Measurements from ENCODE around the gene POU2AF2.

POU2AF2 gene

GRCh38 chr11:111298413-111299100 lies 53.0 kb downstream of the POU2AF2 start, which contains the start of gene POU2AF3 (continued):
- TF ChIP-seq, protein P1, sequence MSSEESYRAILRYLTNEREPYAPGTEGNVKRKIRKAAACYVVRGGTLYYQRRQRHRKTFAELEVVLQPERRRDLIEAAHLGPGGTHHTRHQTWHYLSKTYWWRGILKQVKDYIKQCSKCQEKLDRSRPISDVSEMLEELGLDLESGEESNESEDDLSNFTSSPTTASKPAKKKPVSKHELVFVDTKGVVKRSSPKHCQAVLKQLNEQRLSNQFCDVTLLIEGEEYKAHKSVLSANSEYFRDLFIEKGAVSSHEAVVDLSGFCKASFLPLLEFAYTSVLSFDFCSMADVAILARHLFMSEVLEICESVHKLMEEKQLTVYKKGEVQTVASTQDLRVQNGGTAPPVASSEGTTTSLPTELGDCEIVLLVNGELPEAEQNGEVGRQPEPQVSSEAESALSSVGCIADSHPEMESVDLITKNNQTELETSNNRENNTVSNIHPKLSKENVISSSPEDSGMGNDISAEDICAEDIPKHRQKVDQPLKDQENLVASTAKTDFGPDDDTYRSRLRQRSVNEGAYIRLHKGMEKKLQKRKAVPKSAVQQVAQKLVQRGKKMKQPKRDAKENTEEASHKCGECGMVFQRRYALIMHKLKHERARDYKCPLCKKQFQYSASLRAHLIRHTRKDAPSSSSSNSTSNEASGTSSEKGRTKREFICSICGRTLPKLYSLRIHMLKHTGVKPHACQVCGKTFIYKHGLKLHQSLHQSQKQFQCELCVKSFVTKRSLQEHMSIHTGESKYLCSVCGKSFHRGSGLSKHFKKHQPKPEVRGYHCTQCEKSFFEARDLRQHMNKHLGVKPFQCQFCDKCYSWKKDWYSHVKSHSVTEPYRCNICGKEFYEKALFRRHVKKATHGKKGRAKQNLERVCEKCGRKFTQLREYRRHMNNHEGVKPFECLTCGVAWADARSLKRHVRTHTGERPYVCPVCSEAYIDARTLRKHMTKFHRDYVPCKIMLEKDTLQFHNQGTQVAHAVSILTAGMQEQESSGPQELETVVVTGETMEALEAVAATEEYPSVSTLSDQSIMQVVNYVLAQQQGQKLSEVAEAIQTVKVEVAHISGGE (tag by site-specific recombination; conservative IDR thresholded peaks at IDR 0.05; ENCODE audit: low read depth): no peak
- no peak for TF ChIP-seq KLF7 (tag by site-specific recombination; IDR thresholded peaks at IDR 0.05; ENCODE audit: borderline replicate concordance)
- no peak for TF ChIP-seq ZNF843 (tag by site-specific recombination; IDR thresholded peaks at IDR 0.05)
- TF ChIP-seq TCF7L2 (IDR thresholded peaks at IDR 0.05; ENCODE audit: borderline replicate concordance, low read depth, low read length): no peak
- TF ChIP-seq ZFP69B (tag by site-specific recombination; IDR thresholded peaks at IDR 0.05): no peak
- TF ChIP-seq, protein P2, sequence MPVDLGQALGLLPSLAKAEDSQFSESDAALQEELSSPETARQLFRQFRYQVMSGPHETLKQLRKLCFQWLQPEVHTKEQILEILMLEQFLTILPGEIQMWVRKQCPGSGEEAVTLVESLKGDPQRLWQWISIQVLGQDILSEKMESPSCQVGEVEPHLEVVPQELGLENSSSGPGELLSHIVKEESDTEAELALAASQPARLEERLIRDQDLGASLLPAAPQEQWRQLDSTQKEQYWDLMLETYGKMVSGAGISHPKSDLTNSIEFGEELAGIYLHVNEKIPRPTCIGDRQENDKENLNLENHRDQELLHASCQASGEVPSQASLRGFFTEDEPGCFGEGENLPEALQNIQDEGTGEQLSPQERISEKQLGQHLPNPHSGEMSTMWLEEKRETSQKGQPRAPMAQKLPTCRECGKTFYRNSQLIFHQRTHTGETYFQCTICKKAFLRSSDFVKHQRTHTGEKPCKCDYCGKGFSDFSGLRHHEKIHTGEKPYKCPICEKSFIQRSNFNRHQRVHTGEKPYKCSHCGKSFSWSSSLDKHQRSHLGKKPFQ (tag by site-specific recombination; IDR thresholded peaks at IDR 0.05): no peak

- CTCF ChIA-PET: interaction anchor here (0.6 to 4.9 kb wide), 5 partner anchors 17 to 1020 kb away, joined by 3 to 19 read pairs (median 4); no protein-coding TSS in a partner anchor
- Histone ChIP-seq H3K4me1 (ENCODE audit: control insufficient read depth, insufficient read depth, low read length) (no peaks in the 10 kb centered on the region), H3K9me3 (ENCODE audit: control insufficient read depth, insufficient read depth, low read depth, low read length) (no peaks in the 10 kb centered on the region), H3K27ac (ENCODE audit: extremely low read depth, low read depth, low read length) (peak overlapping the region; percentile 68; the same call in 1 of the 2 replicates), H3K4me3 (ENCODE audit: low read depth, low read length) (peak overlapping the region; percentile 52), H3K36me3 (ENCODE audit: control insufficient read depth in 2 of 2, insufficient read depth in 1 of 2, low read length in 2 of 2) (no peaks in the 10 kb centered on the region)
- POLR2A ChIA-PET: interaction anchor here (0.5 kb wide), 1 partner anchor 255 kb away, joined by 4 read pairs; no protein-coding TSS in a partner anchor
- no peak for TF ChIP-seq ZNF423 (tag by site-specific recombination; IDR thresholded peaks at IDR 0.05)
- TF ChIP-seq, protein P3, sequence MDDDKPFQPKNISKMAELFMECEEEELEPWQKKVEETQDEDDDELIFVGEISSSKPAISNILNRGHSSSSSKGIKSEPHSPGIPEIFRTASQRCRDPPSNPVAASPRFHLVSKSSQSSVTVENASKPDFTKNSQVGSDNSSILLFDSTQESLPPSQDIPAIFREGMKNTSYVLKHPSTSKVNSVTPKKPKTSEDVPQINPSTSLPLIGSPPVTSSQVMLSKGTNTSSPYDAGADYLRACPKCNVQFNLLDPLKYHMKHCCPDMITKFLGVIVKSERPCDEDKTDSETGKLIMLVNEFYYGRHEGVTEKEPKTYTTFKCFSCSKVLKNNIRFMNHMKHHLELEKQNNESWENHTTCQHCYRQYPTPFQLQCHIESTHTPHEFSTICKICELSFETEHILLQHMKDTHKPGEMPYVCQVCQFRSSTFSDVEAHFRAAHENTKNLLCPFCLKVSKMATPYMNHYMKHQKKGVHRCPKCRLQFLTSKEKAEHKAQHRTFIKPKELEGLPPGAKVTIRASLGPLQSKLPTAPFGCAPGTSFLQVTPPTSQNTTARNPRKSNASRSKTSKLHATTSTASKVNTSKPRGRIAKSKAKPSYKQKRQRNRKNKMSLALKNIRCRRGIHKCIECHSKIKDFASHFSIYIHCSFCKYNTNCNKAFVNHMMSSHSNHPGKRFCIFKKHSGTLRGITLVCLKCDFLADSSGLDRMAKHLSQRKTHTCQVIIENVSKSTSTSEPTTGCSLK (tag by site-specific recombination; IDR thresholded peaks at IDR 0.05): no peak
- TF ChIP-seq GLI2 (tag by site-specific recombination; IDR thresholded peaks at IDR 0.05; ENCODE audit: borderline replicate concordance, low read depth): no peak
- TF ChIP-seq ZBTB20 (tag by site-specific recombination; IDR thresholded peaks at IDR 0.05): peak; percentile 65
- TF ChIP-seq, protein P4, sequence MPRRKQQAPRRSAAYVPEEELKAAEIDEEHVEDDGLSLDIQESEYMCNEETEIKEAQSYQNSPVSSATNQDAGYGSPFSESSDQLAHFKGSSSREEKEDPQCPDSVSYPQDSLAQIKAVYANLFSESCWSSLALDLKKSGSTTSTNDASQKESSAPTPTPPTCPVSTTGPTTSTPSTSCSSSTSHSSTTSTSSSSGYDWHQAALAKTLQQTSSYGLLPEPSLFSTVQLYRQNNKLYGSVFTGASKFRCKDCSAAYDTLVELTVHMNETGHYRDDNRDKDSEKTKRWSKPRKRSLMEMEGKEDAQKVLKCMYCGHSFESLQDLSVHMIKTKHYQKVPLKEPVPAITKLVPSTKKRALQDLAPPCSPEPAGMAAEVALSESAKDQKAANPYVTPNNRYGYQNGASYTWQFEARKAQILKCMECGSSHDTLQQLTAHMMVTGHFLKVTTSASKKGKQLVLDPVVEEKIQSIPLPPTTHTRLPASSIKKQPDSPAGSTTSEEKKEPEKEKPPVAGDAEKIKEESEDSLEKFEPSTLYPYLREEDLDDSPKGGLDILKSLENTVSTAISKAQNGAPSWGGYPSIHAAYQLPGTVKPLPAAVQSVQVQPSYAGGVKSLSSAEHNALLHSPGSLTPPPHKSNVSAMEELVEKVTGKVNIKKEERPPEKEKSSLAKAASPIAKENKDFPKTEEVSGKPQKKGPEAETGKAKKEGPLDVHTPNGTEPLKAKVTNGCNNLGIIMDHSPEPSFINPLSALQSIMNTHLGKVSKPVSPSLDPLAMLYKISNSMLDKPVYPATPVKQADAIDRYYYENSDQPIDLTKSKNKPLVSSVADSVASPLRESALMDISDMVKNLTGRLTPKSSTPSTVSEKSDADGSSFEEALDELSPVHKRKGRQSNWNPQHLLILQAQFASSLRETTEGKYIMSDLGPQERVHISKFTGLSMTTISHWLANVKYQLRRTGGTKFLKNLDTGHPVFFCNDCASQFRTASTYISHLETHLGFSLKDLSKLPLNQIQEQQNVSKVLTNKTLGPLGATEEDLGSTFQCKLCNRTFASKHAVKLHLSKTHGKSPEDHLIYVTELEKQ (tag by site-specific recombination; IDR thresholded peaks at IDR 0.05; ENCODE audit: borderline replicate concordance): no peak
- TF ChIP-seq ZFP41 (tag by site-specific recombination; IDR thresholded peaks at IDR 0.05; ENCODE audit: borderline replicate concordance): no peak
- peak; percentile 35 for TF ChIP-seq ZBTB26 (tag by site-specific recombination; optimal IDR thresholded peaks at IDR 0.05)
- no peak for TF ChIP-seq ZNF121 (tag by site-specific recombination; IDR thresholded peaks at IDR 0.05)
- TF ChIP-seq CTCF (tag by site-specific recombination; IDR thresholded peaks at IDR 0.05): peak; percentile 39; the same call in 1 of the 2 replicates
- TF ChIP-seq EGR2 (tag by site-specific recombination; IDR thresholded peaks at IDR 0.05; ENCODE audit: low read depth): no peak
- no peak for TF ChIP-seq GFI1B (tag by site-specific recombination; IDR thresholded peaks at IDR 0.05)
- no peak for TF ChIP-seq ZSCAN23 (tag by site-specific recombination; IDR thresholded peaks at IDR 0.05)
- peak; percentile 75 for TF ChIP-seq ZNF335 (tag by site-specific recombination; conservative IDR thresholded peaks at IDR 0.05)
Measured at GRCh38 chr11:111299101-111300026, 53.8 kb downstream of the POU2AF2 start.

All from HEK293 (cell line).